HepG2 (cell line): ENCODE results near the gene SCGB1C1. TPM values are rescaled to one million over a fixed set of nuclear protein-coding genes. Genes with fewer than 3 reads are reported as not detected.

ENCODE experiments used
- AFF4 ChIP-seq: sonication (generic); formaldehyde crosslinking; IDR thresholded peaks from 2 replicates; pipeline ENCODE4 v1.4.0; 2020; ENCODE audit warnings: missing genetic modification reagents
- ATF1 ChIP-seq: IDR thresholded peaks from 2 replicates; pipeline ENCODE4 v1.6.1; 2016; ENCODE audit warnings: mild to moderate bottlenecking, control low read depth
- ATF7 ChIP-seq, 2 experiments: fragments of 450-650 bp in 1 of 2; sonication (generic) in 1 of 2; formaldehyde crosslinking in 1 of 2; IDR thresholded peaks; 2 replicates each; pipeline versions ENCODE4 v1.4.0 to v1.6.1; 2016 to 2020; ENCODE audit warnings: antibody characterized with exemption in 1 of 2, mild to moderate bottlenecking in 1 of 2, missing genetic modification reagents in 1 of 2
- KDM4B ChIP-seq: sonication (generic); formaldehyde crosslinking; IDR thresholded peaks from 2 replicates; pipeline ENCODE4 v1.4.0; 2020; ENCODE audit warnings: missing genetic modification reagents
- NFKB2 ChIP-seq: sonication (generic); formaldehyde crosslinking; IDR thresholded peaks from 2 replicates; pipeline ENCODE4 v1.4.0; 2020; ENCODE audit warnings: missing genetic modification reagents, borderline replicate concordance
- PHF20 ChIP-seq: sonication (generic); formaldehyde crosslinking; IDR thresholded peaks from 2 replicates; pipeline ENCODE4 v1.5.0; 2020; ENCODE audit warnings: mild to moderate bottlenecking, missing genetic modification reagents
- SOX5 ChIP-seq: IDR thresholded peaks from 2 replicates; pipeline ENCODE4 v1.6.1; 2016; ENCODE audit warnings: borderline replicate concordance
- ZBTB3 ChIP-seq: sonication (generic); formaldehyde crosslinking; IDR thresholded peaks from 2 replicates; pipeline ENCODE4 v1.4.0; 2020; ENCODE audit warnings: low read depth, mild to moderate bottlenecking, moderate library complexity, missing genetic modification reagents, borderline replicate concordance
- ZFYVE20 ChIP-seq: sonication (generic); formaldehyde crosslinking; IDR thresholded peaks from 2 replicates; pipeline ENCODE4 v1.8.0; 2023; ENCODE audit warnings: low read depth, mild to moderate bottlenecking, moderate library complexity, missing genetic modification reagents, borderline replicate concordance
- ZNF773 ChIP-seq: sonication (generic); formaldehyde crosslinking; IDR thresholded peaks from 2 replicates; pipeline ENCODE4 v1.4.0; 2020; ENCODE audit warnings: missing genetic modification reagents, borderline replicate concordance
- ZNF883 ChIP-seq: sonication (generic); formaldehyde crosslinking; IDR thresholded peaks from 2 replicates; pipeline ENCODE4 v1.5.1; 2020; ENCODE audit warnings: mild to moderate bottlenecking, missing genetic modification reagents; ENCODE audit errors: not compliant biosample characterization
- ZSCAN31 ChIP-seq: sonication (generic); formaldehyde crosslinking; IDR thresholded peaks from 2 replicates; pipeline ENCODE4 v1.5.0; 2020; ENCODE audit warnings: low read depth, mild to moderate bottlenecking, missing genetic modification reagents
- ZZZ3 ChIP-seq: sonication (generic); formaldehyde crosslinking; IDR thresholded peaks from 2 replicates; pipeline ENCODE4 v1.4.0; 2020; ENCODE audit warnings: missing genetic modification reagents, mild to moderate bottlenecking, borderline replicate concordance
- polyA plus RNA-seq, 8 experiments: library from polyadenylated mRNA; depleted of rRNA in 3 of 8; stranded (reverse) in 7 of 8; unstranded in 1 of 8; fragments of >200 nt; fragmentation: Illumina TruSeq in 4 of 8; extraction: Trizol in 4 of 8; gene quantifications; 2 replicates each; pipeline versions ENCODE4 v1.2.1 to v1.2.3, GENCODE V29; 2011 to 2016; ENCODE audit warnings: low read depth in 4 of 8, missing spikeins in 1 of 8, mixed read lengths in 1 of 8; ENCODE audit not compliant: insufficient read depth in 1 of 8
- total RNA-seq, 5 experiments: library from RNA; depleted of rRNA; stranded (reverse); fragments of >200 nt; fragmentation: Illumina TruSeq; extraction: Trizol; gene quantifications; 2 replicates each; pipeline ENCODE4 v1.2.3, GENCODE V29; 2016; ENCODE audit warnings: low read depth in 1 of 5
- TF ChIP-seq, protein P1 (sequence below): sonication (generic); formaldehyde crosslinking; conservative IDR thresholded peaks from 2 replicates; pipeline ENCODE4 v1.8.0; 2022; ENCODE audit warnings: mild to moderate bottlenecking, moderate library complexity, missing genetic modification reagents
- TF ChIP-seq, protein P2 (sequence below): sonication (generic); formaldehyde crosslinking; IDR thresholded peaks from 2 replicates; pipeline ENCODE4 v1.4.0; 2020; ENCODE audit warnings: missing genetic modification reagents
- TF ChIP-seq, protein P3 (sequence below): IDR thresholded peaks from 2 replicates; pipeline ENCODE4 v1.6.1; 2018; ENCODE audit warnings: missing genetic modification reagents
- TF ChIP-seq, protein P4 (sequence below): sonication (generic); formaldehyde crosslinking; IDR thresholded peaks from 2 replicates; pipeline ENCODE4 v1.5.1; 2020; ENCODE audit warnings: missing genetic modification reagents, mild to moderate bottlenecking, borderline replicate concordance

Gene SCGB1C1
- total and polyA plus RNA-seq, 2 of the 13 experiments (the other 11 are each of a cell fraction or from before 2014, with no cell fraction given), result not detected

DNA sequence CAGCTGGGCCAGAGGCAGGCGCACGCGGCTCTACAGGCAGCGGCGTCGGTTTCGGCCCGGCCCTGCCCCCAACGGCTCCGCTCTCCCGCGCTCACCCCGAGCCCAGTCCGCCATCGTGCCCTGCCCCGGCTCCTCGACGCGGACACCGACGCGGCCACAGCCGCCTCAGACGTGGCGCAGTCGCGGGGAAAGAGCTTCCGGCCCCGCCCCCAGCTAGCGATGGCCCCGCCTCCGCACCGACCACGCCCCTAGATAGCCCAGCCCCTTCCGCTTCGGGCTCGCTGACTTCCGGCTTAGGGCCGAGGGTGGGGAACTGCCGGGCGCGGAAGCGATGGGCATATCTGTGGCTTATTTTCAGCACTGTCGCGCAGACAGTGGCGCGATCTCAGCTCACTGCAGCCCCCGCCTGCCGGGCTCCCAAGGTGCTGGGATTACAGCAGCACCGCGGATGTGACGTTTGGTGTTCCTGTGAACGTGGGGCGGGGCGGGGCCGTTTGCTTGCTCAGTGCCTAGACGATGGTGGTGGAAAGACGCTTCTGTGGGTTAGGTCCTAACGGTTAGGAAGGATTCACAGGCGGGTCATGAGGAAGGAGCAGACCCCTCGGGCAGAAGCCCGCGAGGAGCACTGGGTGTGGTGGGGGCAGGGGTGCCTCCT lies 14.5 kb downstream of the SCGB1C1 start, which contains the start of the genes BET1L and RIC8A (continued):
- TF ChIP-seq, protein P1, sequence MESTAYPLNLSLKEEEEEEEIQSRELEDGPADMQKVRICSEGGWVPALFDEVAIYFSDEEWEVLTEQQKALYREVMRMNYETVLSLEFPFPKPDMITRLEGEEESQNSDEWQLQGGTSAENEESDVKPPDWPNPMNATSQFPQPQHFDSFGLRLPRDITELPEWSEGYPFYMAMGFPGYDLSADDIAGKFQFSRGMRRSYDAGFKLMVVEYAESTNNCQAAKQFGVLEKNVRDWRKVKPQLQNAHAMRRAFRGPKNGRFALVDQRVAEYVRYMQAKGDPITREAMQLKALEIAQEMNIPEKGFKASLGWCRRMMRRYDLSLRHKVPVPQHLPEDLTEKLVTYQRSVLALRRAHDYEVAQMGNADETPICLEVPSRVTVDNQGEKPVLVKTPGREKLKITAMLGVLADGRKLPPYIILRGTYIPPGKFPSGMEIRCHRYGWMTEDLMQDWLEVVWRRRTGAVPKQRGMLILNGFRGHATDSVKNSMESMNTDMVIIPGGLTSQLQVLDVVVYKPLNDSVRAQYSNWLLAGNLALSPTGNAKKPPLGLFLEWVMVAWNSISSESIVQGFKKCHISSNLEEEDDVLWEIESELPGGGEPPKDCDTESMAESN, result peak; percentile 87
- TF ChIP-seq ZZZ3 (peak; percentile 78; the same call in 1 of the 2 replicates), AFF4 (CRISPR knock-in tag) (0 out of 2 replicates have a peak, but pooled peaks have one; percentile 44), ZFYVE20 (peak; percentile 85; the same call in 1 of the 2 replicates), KDM4B (CRISPR knock-in tag) (peak; percentile 66), NFKB2 (CRISPR knock-in tag) (peak; percentile 69; the same call in 1 of the 2 replicates), SOX5 (CRISPR knock-in tag) (peak; percentile 54; the same call in 1 of the 2 replicates), ZSCAN31 (CRISPR knock-in tag) (peak; percentile 92), ZNF773 (0 out of 2 replicates have a peak, but pooled peaks have one; percentile 46), ZBTB3 (CRISPR knock-in tag) (0 out of 2 replicates have a peak, but pooled peaks have one; percentile 28), ATF1 (CRISPR knock-in tag) (peak; percentile 41; the same call in 1 of the 2 replicates), PHF20 (peak; percentile 88), ATF7 (IDR thresholded peaks at IDR 0.05) (no peak), ATF7 (CRISPR knock-in tag; IDR thresholded peaks at IDR 0.05) (0 out of 2 replicates have a peak, but pooled peaks have one; percentile 11), ZNF883 (CRISPR knock-in tag) (peak; percentile 77)
- TF ChIP-seq, protein P2, sequence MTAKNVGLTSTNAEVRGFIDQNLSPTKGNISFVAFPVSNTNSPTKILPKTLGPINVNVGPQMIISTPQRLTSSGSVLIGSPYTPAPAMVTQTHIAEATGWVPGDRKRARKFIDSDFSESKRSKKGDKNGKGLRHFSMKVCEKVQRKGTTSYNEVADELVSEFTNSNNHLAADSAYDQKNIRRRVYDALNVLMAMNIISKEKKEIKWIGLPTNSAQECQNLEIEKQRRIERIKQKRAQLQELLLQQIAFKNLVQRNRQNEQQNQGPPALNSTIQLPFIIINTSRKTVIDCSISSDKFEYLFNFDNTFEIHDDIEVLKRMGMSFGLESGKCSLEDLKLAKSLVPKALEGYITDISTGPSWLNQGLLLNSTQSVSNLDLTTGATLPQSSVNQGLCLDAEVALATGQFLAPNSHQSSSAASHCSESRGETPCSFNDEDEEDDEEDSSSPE (CRISPR knock-in tag), result peak; percentile 50; the same call in 1 of the 2 replicates
- TF ChIP-seq, protein P3, sequence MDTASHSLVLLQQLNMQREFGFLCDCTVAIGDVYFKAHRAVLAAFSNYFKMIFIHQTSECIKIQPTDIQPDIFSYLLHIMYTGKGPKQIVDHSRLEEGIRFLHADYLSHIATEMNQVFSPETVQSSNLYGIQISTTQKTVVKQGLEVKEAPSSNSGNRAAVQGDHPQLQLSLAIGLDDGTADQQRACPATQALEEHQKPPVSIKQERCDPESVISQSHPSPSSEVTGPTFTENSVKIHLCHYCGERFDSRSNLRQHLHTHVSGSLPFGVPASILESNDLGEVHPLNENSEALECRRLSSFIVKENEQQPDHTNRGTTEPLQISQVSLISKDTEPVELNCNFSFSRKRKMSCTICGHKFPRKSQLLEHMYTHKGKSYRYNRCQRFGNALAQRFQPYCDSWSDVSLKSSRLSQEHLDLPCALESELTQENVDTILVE (CRISPR knock-in tag), result peak; percentile 93
- TF ChIP-seq, protein P4, sequence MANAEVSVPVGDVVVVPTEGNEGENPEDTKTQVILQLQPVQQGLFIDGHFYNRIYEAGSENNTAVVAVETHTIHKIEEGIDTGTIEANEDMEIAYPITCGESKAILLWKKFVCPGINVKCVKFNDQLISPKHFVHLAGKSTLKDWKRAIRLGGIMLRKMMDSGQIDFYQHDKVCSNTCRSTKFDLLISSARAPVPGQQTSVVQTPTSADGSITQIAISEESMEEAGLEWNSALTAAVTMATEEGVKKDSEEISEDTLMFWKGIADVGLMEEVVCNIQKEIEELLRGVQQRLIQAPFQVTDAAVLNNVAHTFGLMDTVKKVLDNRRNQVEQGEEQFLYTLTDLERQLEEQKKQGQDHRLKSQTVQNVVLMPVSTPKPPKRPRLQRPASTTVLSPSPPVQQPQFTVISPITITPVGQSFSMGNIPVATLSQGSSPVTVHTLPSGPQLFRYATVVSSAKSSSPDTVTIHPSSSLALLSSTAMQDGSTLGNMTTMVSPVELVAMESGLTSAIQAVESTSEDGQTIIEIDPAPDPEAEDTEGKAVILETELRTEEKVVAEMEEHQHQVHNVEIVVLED (CRISPR knock-in tag), result peak; percentile 81
